ENCODE data around the gene INO80C.
A peak's percentile ranks its signal among the peaks of the same experiment; 100 is the strongest.

Gene INO80C

GRCh38 chr18:35497370-35498197 lies at the start of gene INO80C:
INO80C (minus strand) TSS chr18:35497960; CDS start chr18:35497874, 86 bp downstream.
- DNase-seq, result peak; percentile 95 to 96

- DNase-seq, result no peak
These were observed 49.3 kb upstream of the INO80C start for GRCh38 chr18:35547008-35547605.

GRCh38 chr18:35542356-35542755 lies 44.6 kb upstream of the INO80C start:
- no peak for DNase-seq

GRCh38 chr18:35535297-35535696 lies 37.5 kb upstream of the INO80C start:
- no peak for DNase-seq

GRCh38 chr18:35533916-35534405 lies 36.2 kb upstream of the INO80C start:
- DNase-seq, result no peak

- DNase-seq, result no peak
These were observed 31.1 kb upstream of the INO80C start for GRCh38 chr18:35528749-35529274.

- no peak for DNase-seq
These were observed 28.8 kb upstream of the INO80C start for GRCh38 chr18:35526495-35527059.

- DNase-seq, result no peak
These were observed 28.2 kb upstream of the INO80C start for GRCh38 chr18:35525795-35526494.

GRCh38 chr18:35524226-35524625 lies 26.5 kb upstream of the INO80C start:
- DNase-seq, result no peak

- no peak for DNase-seq
These were observed 24.6 kb upstream of the INO80C start for GRCh38 chr18:35522130-35522959.

GRCh38 chr18:35521133-35521532 lies 23.4 kb upstream of the INO80C start:
- DNase-seq, result no peak

- no peak for DNase-seq
These were observed 21.6 kb upstream of the INO80C start for GRCh38 chr18:35519148-35519899.

GRCh38 chr18:35517715-35518114 lies 20.0 kb upstream of the INO80C start:
- no peak for DNase-seq

GRCh38 chr18:35516789-35517188 lies 19.0 kb upstream of the INO80C start:
- no peak for DNase-seq

- DNase-seq, result no peak
These were observed 18.6 kb upstream of the INO80C start for GRCh38 chr18:35516351-35516750.

- DNase-seq, result no peak
These were observed 17.8 kb upstream of the INO80C start for GRCh38 chr18:35515460-35516130.

GRCh38 chr18:35514752-35515459 lies 17.1 kb upstream of the INO80C start:
- no peak for DNase-seq

GRCh38 chr18:35514283-35514682 lies 16.5 kb upstream of the INO80C start:
- DNase-seq, result no peak

GRCh38 chr18:35513181-35513936 lies 15.6 kb upstream of the INO80C start:
- no peak for DNase-seq

Data from activated T-cell treated with anti-CD3 and anti-CD28 coated beads, Interleukin-2, amount 50 U/mL, for 48 hours (primary cell).